KMS-11 (cell line): ENCODE results near the gene ZNF219.

Source experiments
- H2AFZ ChIP-seq: fragments of 200-600 bp; sonication (generic); 2 replicates; pipeline ENCODE4 v1.6.1; 2016; ENCODE audit warnings: antibody characterized with exemption, mixed run types, low read depth
- H3K27ac ChIP-seq: fragments of 200-600 bp; sonication (generic); 2 replicates; pipeline ENCODE4 v1.6.1; 2016; ENCODE audit warnings: mild to moderate bottlenecking, mixed run types
- H3K27me3 ChIP-seq: fragments of 200-600 bp; sonication (generic); 2 replicates; pipeline ENCODE4 v1.6.1; 2017; ENCODE audit warnings: mild to moderate bottlenecking, low read depth, mixed run types, moderate library complexity; ENCODE audit not compliant: insufficient read depth
- H3K36me3 ChIP-seq: fragments of 200-600 bp; sonication (generic); 2 replicates; pipeline ENCODE4 v1.6.1; 2017; ENCODE audit warnings: mild to moderate bottlenecking, mixed run types; ENCODE audit not compliant: insufficient read depth
- H3K4me1 ChIP-seq: fragments of 200-600 bp; sonication (generic); 2 replicates; pipeline ENCODE4 v1.6.1; 2016; ENCODE audit warnings: mild to moderate bottlenecking, low read depth, mixed run types; ENCODE audit not compliant: poor library complexity, severe bottlenecking
- H3K4me2 ChIP-seq: fragments of 200-600 bp; sonication (generic); 2 replicates; pipeline ENCODE4 v1.7.0; 2016; ENCODE audit warnings: mild to moderate bottlenecking, mixed run types
- H3K4me3 ChIP-seq: fragments of 200-600 bp; sonication (generic); IDR thresholded peaks from 2 replicates; pipeline ENCODE4 v1.6.1; 2017; ENCODE audit warnings: low read depth, low read length, mixed read lengths; ENCODE audit not compliant: insufficient read depth
- H3K79me2 ChIP-seq: fragments of 200-600 bp; sonication (generic); 2 replicates; pipeline ENCODE4 v1.6.1; 2016; ENCODE audit warnings: low read depth, mixed run types; ENCODE audit not compliant: insufficient read depth
- H3K9ac ChIP-seq: fragments of 200-600 bp; sonication (generic); 2 replicates; pipeline ENCODE4 v1.6.1; 2016; ENCODE audit warnings: mild to moderate bottlenecking, mixed run types
- H4K20me1 ChIP-seq: fragments of 200-600 bp; sonication (generic); 2 replicates; pipeline ENCODE4 v1.6.1; 2016; ENCODE audit warnings: mild to moderate bottlenecking, mixed run types; ENCODE audit not compliant: insufficient read depth
- TF ChIP-seq, protein P1 (sequence below): fragments of 200-600 bp; sonication (generic); conservative IDR thresholded peaks from 2 replicates; pipeline ENCODE4 v1.6.1; 2017; ENCODE audit warnings: low read depth, mild to moderate bottlenecking, antibody characterized with exemption, low read length, moderate library complexity, mixed read lengths

The ZNF219 gene

DNA sequence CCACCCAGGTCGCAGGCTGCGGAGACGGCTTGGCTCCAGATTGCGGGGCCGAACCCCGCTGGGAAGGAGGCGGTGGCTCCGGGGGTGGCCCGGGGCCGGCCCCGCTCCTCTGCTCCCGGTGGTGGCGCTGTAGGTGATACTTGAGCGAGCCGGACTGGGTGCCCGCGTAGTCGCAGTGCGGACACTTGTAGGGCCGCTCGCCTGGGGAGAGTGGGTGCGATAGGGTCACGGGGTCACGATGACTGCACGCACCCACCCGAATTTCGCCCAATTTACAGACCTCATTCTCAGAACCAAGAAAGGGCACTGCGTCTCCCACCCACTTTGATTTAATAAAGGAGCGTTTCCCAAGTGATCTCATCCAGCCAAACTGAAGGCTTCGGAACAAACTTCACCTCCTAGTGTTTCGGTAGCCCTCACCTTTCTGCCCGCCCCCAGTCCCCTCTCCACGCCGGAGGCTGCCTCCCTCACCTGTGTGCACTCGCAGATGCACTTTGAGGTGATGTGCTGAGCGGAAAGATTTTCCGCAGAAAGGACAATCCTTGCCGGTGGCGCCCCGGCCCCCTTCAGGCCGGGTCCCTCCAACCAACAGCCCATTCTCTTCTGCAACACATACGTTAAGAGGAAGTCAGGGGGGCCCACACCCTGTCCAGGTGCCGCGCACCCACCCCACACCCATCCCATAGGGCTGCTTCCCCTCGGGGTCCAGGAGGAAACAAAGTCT is 7.4 kb downstream of the ZNF219 start:
- no peak overlapping the region for H3K27ac ChIP-seq

DNA sequence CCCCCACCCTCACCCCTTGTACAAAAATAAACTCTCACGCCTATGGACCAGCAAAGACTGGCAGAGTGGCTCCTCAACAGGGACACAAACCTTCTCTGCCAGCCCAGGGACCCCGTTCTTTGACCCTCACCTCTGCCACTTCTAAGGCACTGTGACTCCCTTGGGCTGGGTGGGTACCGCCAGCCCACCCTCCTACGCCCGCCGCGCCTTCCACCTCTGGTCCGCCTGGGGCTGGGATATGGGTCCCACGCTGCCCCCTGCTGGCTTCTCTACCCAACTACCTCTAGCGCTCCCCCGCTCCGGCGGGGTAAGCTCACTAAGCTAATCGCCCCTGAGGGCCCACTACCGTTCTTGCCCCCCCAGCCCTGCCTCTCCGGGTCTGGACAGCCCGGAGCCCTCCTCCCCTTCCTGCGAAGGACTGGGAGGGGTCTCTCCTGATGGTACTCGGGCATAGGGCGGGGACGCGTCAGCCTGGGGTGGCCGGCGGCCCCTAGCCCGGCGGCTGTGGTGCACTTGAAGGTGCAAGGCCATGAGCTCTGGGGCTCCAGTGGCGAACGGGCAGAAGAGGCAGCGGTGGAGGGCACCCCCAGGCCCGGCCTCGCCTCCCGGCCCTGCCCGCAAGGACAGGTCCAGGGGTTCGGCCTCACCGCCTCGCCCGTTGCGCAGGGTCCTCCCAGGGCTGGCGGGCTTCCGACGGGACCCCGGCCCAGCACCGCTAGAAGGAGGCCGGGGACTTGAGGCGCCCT is 8.1 kb downstream of the ZNF219 start:
- H3K9ac ChIP-seq, result no peak overlapping the region
- TF ChIP-seq, protein P1, sequence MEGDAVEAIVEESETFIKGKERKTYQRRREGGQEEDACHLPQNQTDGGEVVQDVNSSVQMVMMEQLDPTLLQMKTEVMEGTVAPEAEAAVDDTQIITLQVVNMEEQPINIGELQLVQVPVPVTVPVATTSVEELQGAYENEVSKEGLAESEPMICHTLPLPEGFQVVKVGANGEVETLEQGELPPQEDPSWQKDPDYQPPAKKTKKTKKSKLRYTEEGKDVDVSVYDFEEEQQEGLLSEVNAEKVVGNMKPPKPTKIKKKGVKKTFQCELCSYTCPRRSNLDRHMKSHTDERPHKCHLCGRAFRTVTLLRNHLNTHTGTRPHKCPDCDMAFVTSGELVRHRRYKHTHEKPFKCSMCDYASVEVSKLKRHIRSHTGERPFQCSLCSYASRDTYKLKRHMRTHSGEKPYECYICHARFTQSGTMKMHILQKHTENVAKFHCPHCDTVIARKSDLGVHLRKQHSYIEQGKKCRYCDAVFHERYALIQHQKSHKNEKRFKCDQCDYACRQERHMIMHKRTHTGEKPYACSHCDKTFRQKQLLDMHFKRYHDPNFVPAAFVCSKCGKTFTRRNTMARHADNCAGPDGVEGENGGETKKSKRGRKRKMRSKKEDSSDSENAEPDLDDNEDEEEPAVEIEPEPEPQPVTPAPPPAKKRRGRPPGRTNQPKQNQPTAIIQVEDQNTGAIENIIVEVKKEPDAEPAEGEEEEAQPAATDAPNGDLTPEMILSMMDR, result peak; percentile 44
- no peaks in the 10 kb centered on the region for H3K36me3 ChIP-seq
- no peaks in the 10 kb centered on the region for H3K27me3 ChIP-seq
- H3K4me1 ChIP-seq, result no peaks in the 10 kb centered on the region
- no peaks in the 10 kb centered on the region for H3K79me2 ChIP-seq
- no peaks in the 10 kb centered on the region for H4K20me1 ChIP-seq
- H3K27ac ChIP-seq, result no peak overlapping the region
- H2AFZ ChIP-seq, result no peak overlapping the region
- H3K4me3 ChIP-seq, result no peak overlapping the region
- H3K4me2 ChIP-seq, result no peak overlapping the region

More for the DNA sequence above, 7.4 kb downstream of the ZNF219 start:
- Histone ChIP-seq H3K36me3 (no peaks in the 10 kb centered on the region), H4K20me1 (no peaks in the 10 kb centered on the region), H2AFZ (no peak overlapping the region), H3K4me1 (no peaks in the 10 kb centered on the region), H3K9ac (no peak overlapping the region), H3K4me3 (no peak overlapping the region), H3K27me3 (no peaks in the 10 kb centered on the region), H3K79me2 (no peaks in the 10 kb centered on the region), H3K4me2 (no peak overlapping the region)
- TF ChIP-seq, protein P1, result no peak

DNA sequence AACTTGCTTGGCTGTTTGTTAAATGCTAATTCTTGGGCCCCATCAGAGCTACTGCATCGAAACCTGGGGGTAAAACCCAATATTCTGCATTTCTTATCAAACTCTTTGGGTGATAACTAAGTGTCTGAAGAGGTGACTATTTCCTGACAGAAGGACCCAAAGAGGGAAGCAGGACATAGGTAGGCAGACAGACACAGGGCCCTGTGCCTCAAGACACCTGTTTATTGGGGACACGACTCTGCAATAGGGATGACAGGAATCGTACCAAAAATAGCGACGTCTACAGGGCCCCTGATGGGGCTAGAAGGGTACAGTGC is 8.6 kb downstream of the ZNF219 start:
- Histone ChIP-seq H3K4me2 (no peak overlapping the region), H3K36me3 (no peaks in the 10 kb centered on the region), H3K27ac (no peak overlapping the region), H3K79me2 (no peaks in the 10 kb centered on the region), H3K27me3 (no peaks in the 10 kb centered on the region), H3K4me3 (no peak overlapping the region), H4K20me1 (no peaks in the 10 kb centered on the region), H3K9ac (no peak overlapping the region), H2AFZ (no peak overlapping the region), H3K4me1 (no peaks in the 10 kb centered on the region)
- TF ChIP-seq, protein P1, result no peak

DNA sequence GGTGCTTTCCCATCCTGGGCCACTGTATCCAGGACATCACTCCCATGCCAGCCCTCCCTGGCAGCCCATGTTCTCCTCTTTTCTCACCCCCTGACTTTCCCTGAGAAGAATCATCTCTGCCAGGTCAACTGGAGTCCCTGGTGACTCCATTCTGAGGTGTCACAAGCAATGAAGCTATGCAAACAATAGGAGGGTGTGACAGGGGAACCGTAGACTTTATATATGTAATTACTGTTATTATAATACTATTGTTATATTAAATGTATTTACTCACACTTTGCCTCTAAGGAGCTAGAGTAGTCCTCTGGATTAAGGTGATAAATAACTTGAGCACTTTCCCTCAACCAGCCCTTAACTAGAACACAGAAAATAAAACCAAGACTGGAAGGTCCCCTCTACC is 9.2 kb downstream of the ZNF219 start:
- H2AFZ ChIP-seq, result no peak overlapping the region
- no peak overlapping the region for H3K27ac ChIP-seq
- no peak overlapping the region for H3K4me3 ChIP-seq
- H3K79me2 ChIP-seq, result no peaks in the 10 kb centered on the region
- no peaks in the 10 kb centered on the region for H3K36me3 ChIP-seq
- TF ChIP-seq, protein P1, result no peak
- no peak overlapping the region for H3K4me2 ChIP-seq
- no peak overlapping the region for H3K9ac ChIP-seq
- no peaks in the 10 kb centered on the region for H3K27me3 ChIP-seq
- H3K4me1 ChIP-seq, result no peaks in the 10 kb centered on the region
- no peaks in the 10 kb centered on the region for H4K20me1 ChIP-seq
